Ascending aorta (tissue), 2 donors: ENCODE data around the gene ZNF398. TPM values are rescaled to one million over a fixed set of nuclear protein-coding genes. Genes with fewer than 3 reads are reported as not detected.

Source experiments
- DNase-seq, 2 donors: peaks; one replicate each; pipeline ENCODE4 v3.0.0-alpha.2; 2019; ENCODE audit warnings: low spot score in 2 of 2
- H3K27ac ChIP-seq, 2 donors: fragments of 200-600 bp; sonication (generic); one replicate each; pipeline ENCODE4 v1.5.1; 2016 to 2017; ENCODE audit warnings: mild to moderate bottlenecking in 1 of 2
- H3K27me3 ChIP-seq: fragments of 200-600 bp; sonication (generic); one replicate; pipeline ENCODE4 v1.5.1; 2017
- H3K36me3 ChIP-seq, 2 donors: fragments of 200-600 bp; sonication (generic); one replicate each; pipeline ENCODE4 v1.5.1; 2016
- H3K4me1 ChIP-seq, 2 donors: fragments of 200-600 bp; sonication (generic); one replicate each; pipeline ENCODE4 v1.5.1; 2016 to 2017; ENCODE audit warnings: mild to moderate bottlenecking in 1 of 2
- H3K4me3 ChIP-seq, 2 donors: fragments of 200-600 bp; sonication (generic); one replicate each; pipeline ENCODE4 v1.5.1; 2016 to 2017; ENCODE audit warnings: mild to moderate bottlenecking in 1 of 2
- H3K9me3 ChIP-seq, 2 donors: fragments of 200-600 bp; sonication (generic); one replicate each; pipeline ENCODE4 v1.5.1; 2016
- intact Hi-C: fragments of 100-400 bp; cut with DNase I; formaldehyde crosslinking; loops from one replicate; pipeline ENCODE4 v1.15.1; 2023
- total RNA-seq: library from RNA; depleted of rRNA; stranded (reverse); fragments of >200 nt; gene quantifications from one replicate; pipeline ENCODE4 v1.1.0, GENCODE V29; 2016
- TF ChIP-seq, protein P1 (sequence below), 3 experiments: fragments of 200-600 bp in 2 of 3; fragments of 450-650 bp in 1 of 3; sonication (generic) in 2 of 3; IDR thresholded peaks; one replicate each; pipeline ENCODE4 v1.5.1; 2016 to 2019; ENCODE audit warnings: antibody characterized with exemption in 3 of 3, mild to moderate bottlenecking in 1 of 3, moderate library complexity in 1 of 3

ZNF398 gene
- total RNA-seq, 1 donor from 2014 or later, result 19.6 TPM

DNA sequence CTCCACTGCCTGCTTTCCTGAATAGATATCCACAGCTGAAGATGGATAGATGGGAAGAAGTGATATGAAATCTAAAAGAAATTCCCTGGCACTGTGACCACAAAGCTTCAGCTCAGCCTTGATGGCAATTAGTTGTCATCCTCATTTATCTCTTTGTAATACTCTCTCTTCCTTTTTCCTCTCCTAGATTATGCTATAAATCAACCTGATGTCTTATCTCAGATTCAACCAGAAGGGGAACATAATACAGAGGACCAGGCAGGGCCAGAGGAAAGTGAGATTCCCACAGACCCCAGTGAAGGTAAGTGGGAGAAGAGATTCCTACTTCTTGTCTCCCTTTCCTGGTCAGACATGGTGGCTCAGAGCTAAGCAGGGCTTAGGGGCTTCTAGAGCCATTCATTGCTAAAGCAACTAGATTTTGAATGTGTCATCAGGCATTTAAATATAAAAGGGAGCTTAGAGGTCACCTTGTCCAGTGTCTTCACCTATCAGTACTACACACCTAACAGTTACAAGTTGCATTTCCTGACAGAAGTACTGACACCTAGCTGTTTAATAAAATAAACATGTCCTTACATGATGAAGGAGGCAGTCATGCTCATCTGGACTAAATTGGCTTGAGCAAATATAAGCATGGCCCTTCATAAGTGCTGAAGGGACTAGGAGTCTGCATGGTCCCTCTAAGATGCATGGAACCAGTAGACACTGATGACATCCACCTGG, 19.5 kb downstream of the ZNF398 start:
- DNase-seq, result no peak
- intact Hi-C loops, result no loop called here
- no peaks in the 10 kb centered on the region for H3K27me3 ChIP-seq
- H3K4me1 ChIP-seq, result no peaks in the 10 kb centered on the region
- peaks cover 48 to 70% of the 10 kb centered on the region in 2 donors for H3K36me3 ChIP-seq
- TF ChIP-seq, protein P1, sequence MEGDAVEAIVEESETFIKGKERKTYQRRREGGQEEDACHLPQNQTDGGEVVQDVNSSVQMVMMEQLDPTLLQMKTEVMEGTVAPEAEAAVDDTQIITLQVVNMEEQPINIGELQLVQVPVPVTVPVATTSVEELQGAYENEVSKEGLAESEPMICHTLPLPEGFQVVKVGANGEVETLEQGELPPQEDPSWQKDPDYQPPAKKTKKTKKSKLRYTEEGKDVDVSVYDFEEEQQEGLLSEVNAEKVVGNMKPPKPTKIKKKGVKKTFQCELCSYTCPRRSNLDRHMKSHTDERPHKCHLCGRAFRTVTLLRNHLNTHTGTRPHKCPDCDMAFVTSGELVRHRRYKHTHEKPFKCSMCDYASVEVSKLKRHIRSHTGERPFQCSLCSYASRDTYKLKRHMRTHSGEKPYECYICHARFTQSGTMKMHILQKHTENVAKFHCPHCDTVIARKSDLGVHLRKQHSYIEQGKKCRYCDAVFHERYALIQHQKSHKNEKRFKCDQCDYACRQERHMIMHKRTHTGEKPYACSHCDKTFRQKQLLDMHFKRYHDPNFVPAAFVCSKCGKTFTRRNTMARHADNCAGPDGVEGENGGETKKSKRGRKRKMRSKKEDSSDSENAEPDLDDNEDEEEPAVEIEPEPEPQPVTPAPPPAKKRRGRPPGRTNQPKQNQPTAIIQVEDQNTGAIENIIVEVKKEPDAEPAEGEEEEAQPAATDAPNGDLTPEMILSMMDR (IDR thresholded peaks at IDR 0.05), result no peak
- H3K9me3 ChIP-seq, result no peaks in the 10 kb centered on the region
- no peak overlapping the region for H3K27ac ChIP-seq
- no peak overlapping the region for H3K4me3 ChIP-seq

DNA sequence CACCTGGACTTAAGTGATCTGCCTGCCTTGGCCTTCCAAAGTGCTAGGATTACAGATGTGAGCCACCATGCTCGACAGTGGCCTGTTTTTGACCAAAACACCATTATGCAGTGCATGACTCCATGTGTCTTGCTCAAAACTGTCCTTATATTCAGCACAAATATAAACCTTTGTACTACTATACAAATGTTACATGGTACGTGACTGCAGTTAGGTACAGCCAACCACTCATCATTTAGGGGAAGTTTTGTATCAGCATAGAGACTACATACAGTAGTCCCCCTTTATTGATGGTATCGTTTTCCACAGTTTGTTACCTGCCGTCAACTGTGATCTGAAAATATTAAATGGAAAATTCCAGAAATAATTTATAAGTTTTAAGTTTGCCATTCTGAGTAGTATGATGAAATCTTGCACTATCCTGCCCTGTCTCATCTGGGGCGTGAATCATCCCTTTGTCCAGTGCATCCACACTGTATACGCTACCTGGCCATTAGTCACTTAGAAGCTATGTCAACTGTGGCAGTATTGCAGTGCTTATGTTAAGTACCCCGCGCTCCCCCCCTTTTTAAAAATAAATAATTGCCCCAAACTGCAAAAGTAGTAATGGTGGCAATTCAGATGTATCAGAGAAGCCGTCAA, 24.8 kb downstream of the ZNF398 start:
- TF ChIP-seq, protein P1 (IDR thresholded peaks at IDR 0.05), result no peak
- H3K9me3 ChIP-seq, result no peaks in the 10 kb centered on the region
- H3K4me1 ChIP-seq, result no peaks in the 10 kb centered on the region
- no peaks in the 10 kb centered on the region for H3K27me3 ChIP-seq
- intact Hi-C loops, result no loop called here
- no peak for DNase-seq
- H3K27ac ChIP-seq, result no peak overlapping the region
- no peak overlapping the region for H3K4me3 ChIP-seq
- peaks cover 45 to 61% of the 10 kb centered on the region in 2 donors for H3K36me3 ChIP-seq

DNA sequence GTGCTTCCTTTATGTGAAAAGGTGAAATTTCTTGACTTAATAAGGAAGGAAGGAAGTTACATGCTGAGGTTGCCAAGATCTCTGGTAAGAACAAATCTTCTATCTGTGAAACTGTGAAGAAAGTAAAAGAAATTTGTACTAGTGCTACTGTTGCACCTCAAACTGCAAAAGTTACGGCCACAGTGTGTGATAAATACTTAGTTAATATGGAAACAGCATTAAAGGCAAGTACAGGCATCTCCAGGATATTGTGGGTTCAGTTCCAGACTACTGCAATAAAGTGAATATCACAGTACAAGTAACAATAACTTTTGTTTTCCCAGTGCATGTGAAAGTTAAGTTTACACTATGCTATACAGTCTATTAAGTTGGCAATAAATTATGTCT, 25.3 kb downstream of the ZNF398 start:
- peaks cover 49 to 63% of the 10 kb centered on the region in 2 donors for H3K36me3 ChIP-seq
- no peaks in the 10 kb centered on the region for H3K4me1 ChIP-seq
- H3K4me3 ChIP-seq, result no peak overlapping the region
- no peaks in the 10 kb centered on the region for H3K9me3 ChIP-seq
- intact Hi-C loops, result no loop called here
- no peak for DNase-seq
- TF ChIP-seq, protein P1 (IDR thresholded peaks at IDR 0.05), result no peak
- no peaks in the 10 kb centered on the region for H3K27me3 ChIP-seq
- H3K27ac ChIP-seq, result no peak overlapping the region

DNA sequence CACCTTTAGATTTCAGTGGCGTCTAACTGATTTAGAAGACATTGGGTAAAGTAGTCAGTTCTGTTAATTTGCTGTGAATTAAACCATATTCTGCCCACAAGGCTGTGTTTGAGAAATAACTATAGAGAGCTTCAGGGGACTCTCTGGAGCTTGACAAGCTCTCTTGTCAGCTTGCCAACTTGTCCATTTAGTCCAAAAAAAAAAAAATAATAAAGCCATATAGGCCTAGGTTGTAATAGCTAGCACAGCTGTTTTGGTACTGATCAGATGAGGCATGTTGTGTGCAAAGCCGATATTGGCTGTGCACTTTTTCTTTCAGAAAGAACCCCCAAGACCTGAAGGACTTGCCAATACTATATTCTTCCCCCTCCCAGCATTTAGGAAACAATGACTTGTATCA, 27.9 kb downstream of the ZNF398 start:
- intact Hi-C loops, result no loop called here
- Histone ChIP-seq H3K4me3 (no peak overlapping the region), H3K4me1 (no peaks in the 10 kb centered on the region), H3K9me3 (no peaks in the 10 kb centered on the region), H3K27me3 (no peaks in the 10 kb centered on the region), H3K27ac (no peak overlapping the region), H3K36me3 (peaks cover 49 to 65% of the 10 kb centered on the region in 2 donors)
- TF ChIP-seq, protein P1 (IDR thresholded peaks at IDR 0.05), result no peak
- DNase-seq, result no peak

DNA sequence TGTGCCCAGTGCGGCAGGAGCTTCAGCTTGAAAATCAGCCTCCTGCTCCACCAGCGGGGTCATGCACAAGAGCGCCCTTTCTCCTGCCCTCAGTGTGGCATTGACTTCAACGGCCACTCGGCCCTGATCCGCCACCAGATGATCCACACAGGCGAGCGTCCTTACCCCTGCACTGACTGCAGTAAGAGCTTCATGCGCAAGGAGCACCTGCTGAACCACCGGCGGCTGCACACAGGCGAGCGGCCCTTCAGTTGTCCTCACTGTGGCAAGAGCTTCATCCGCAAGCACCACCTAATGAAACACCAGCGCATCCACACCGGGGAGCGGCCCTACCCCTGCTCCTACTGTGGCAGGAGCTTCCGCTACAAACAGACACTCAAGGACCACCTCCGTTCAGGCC, 32.0 kb downstream of the ZNF398 start:
- no peaks in the 10 kb centered on the region for H3K4me1 ChIP-seq
- intact Hi-C loops, result no loop called here
- H3K4me3 ChIP-seq, result no peak overlapping the region
- H3K27me3 ChIP-seq, result no peaks in the 10 kb centered on the region
- no peak for DNase-seq
- no peaks in the 10 kb centered on the region for H3K9me3 ChIP-seq
- H3K36me3 ChIP-seq, result peaks cover 41 to 62% of the 10 kb centered on the region in 2 donors
- H3K27ac ChIP-seq, result no peak overlapping the region
- TF ChIP-seq, protein P1 (IDR thresholded peaks at IDR 0.05), result no peak
